GM12891 (cell line): ENCODE measurements around the gene RAPGEF5.

Source experiments
- PAX5 ChIP-seq: IDR thresholded peaks from 2 replicates; pipeline ENCODE4 v1.6.1; 2011; ENCODE audit warnings: low read length, moderate library complexity, mild to moderate bottlenecking; ENCODE audit not compliant: insufficient read depth, severe bottlenecking
- POLR2A ChIP-seq: IDR thresholded peaks from 2 replicates; pipeline ENCODE4 v1.6.1; 2011; ENCODE audit warnings: low read depth, low read length, control low read depth
- POLR2AphosphoS5 ChIP-seq: IDR thresholded peaks from 2 replicates; pipeline ENCODE4 v1.6.1; 2011; ENCODE audit warnings: low read depth, low read length, control low read depth
- POU2F2 ChIP-seq: IDR thresholded peaks from 2 replicates; pipeline ENCODE4 v1.6.1; 2011; ENCODE audit warnings: low read depth, mild to moderate bottlenecking, control low read depth, low read length, moderate library complexity
- SPI1 ChIP-seq: IDR thresholded peaks from 2 replicates; pipeline ENCODE4 v1.6.1; 2011; ENCODE audit warnings: low read depth, low read length, control low read depth
- TAF1 ChIP-seq: IDR thresholded peaks from 2 replicates; pipeline ENCODE4 v1.6.1; 2011; ENCODE audit warnings: low read depth, low read length, control low read depth

DNA sequence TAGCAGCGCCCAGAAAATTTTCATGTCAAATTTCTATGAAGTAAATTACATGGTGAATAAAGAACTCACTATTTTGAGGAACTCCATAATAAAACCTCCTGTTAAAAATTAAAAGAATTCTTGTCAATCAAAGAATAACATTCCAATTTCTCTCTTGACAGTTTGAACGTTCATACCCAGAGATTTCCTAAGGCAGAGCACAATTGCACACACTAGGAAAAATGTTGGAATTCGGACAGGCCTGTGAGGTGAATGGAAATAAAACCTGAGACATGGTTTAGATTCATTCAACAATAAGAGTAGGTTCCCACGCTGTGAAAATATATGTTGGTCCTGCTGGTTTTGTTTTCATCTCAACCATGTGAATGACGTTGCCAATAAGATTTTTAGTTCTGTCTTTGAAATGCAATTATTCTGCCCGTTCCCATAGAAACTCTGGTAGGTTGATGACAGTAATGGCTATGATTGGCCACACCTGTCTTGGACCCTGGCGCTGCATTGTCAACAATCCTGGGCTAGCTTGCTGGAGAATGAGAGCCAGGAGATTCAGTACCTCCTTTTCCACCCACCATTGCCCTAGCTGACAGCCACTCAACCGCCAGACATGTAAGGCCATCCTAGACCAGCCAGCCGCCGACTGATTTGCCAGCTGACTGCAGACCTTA, 43.3 kb upstream of the RAPGEF5 start:
- no peak for TF ChIP-seq TAF1
- no peak for TF ChIP-seq POLR2A
- TF ChIP-seq POLR2AphosphoS5 = no peak
- TF ChIP-seq POU2F2 = no peak
- TF ChIP-seq SPI1 = no peak
- no peak for TF ChIP-seq PAX5
